Measurements from ENCODE around the gene PCDHB16.
"Not testable (repeated sequence)": the region's sequence is repeated elsewhere in the genome, so short reads cannot be mapped to it uniquely, and the experiment has no call there.

Gene PCDHB16

DNA sequence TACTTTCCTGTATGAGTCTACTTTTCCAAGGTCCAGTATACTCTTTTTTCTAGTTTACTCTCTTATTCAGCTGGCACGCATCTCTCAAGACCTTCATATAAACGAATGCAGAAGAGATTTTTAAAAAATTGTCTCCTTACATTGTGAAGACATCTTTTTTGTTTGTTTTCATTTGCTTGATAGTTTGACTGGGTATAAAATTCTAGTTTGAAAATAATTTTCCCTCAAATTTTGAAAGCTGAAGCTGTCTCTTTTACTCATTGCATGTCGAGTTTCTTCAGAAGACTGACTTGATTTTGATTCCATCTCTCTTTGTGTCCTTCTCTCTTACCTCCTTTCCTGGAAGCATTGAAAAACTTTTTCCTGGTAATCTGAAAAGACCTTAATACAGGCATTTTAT, 14.2 kb downstream of the PCDHB16 start:
- H3K36me3 ChIP-seq (replicated peaks; ENCODE audit: low read depth, low read length), result no peaks in the 10 kb centered on the region
- no peak overlapping the region for H2AFZ ChIP-seq (ENCODE audit: low read depth, low read length)
- H3K4me2 ChIP-seq (ENCODE audit: low read length), result no peak overlapping the region
- no peaks in the 10 kb centered on the region for H3K79me2 ChIP-seq (ENCODE audit: low read length)
- no peak overlapping the region for H3K27ac ChIP-seq (ENCODE audit: low read length)
- no peak overlapping the region for H3K4me3 ChIP-seq (ENCODE audit: low read length)
- no peaks in the 10 kb centered on the region for H3K4me1 ChIP-seq (ENCODE audit: low read length)
- H3K9ac ChIP-seq (ENCODE audit: low read length), result no peak overlapping the region
- no peaks in the 10 kb centered on the region for H3K27me3 ChIP-seq (ENCODE audit: low read depth, low read length)
- H3K9me3 ChIP-seq (ENCODE audit: insufficient read depth, low read length), result no peaks in the 10 kb centered on the region
- TF ChIP-seq EZH2phosphoT487 (IDR thresholded peaks at IDR 0.05; ENCODE audit: low read depth), result no peak
- TF ChIP-seq, protein P1, sequence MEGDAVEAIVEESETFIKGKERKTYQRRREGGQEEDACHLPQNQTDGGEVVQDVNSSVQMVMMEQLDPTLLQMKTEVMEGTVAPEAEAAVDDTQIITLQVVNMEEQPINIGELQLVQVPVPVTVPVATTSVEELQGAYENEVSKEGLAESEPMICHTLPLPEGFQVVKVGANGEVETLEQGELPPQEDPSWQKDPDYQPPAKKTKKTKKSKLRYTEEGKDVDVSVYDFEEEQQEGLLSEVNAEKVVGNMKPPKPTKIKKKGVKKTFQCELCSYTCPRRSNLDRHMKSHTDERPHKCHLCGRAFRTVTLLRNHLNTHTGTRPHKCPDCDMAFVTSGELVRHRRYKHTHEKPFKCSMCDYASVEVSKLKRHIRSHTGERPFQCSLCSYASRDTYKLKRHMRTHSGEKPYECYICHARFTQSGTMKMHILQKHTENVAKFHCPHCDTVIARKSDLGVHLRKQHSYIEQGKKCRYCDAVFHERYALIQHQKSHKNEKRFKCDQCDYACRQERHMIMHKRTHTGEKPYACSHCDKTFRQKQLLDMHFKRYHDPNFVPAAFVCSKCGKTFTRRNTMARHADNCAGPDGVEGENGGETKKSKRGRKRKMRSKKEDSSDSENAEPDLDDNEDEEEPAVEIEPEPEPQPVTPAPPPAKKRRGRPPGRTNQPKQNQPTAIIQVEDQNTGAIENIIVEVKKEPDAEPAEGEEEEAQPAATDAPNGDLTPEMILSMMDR (IDR thresholded peaks at IDR 0.05; ENCODE audit: low read depth, low read length), result no peak
- no peaks in the 10 kb centered on the region for H4K20me1 ChIP-seq (ENCODE audit: insufficient read depth, low read length)

DNA sequence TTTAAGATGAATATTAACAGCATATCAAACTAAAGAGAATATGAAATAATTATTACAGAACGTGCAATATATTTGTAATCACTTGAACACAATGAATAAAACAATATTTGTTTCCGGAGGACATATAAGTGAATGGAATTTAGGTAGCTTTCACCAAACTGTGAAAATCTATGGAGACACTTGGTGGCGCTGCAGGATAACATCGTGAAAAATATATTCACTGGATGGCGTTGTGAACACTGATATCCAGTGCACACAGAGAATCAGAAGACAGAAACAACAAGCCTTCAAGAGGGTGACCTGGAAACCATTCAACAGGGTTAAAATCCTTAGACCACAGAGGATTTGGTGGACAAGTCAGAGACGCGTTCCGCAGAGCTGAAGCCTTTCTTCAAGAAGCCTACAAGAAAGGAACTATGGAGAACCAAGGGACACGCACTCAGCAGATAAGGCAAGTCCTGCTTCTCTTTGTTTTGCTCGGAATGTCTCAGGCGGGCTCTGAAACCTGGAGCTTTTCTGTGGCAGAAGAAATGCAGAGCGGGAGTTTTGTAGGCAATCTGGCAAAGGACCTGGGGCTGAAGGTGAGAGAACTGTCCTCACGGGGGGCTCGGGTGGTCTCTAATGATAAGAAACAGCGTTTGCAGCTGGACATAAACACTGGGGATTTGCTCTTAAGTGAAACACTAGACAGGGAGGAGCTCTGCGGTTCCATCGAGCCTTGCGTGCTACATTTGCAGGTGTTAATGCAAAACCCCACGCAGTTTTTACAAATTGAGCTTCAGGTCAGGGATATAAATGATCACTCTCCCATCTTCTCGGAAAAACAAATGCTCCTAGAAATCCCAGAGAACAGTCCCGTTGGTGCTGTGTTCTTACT, 17.4 kb downstream of the PCDHB16 start, which contains the start of gene PCDHB11:
Gene PCDHB11 (plus strand): TSS at position 269 of the 877 bp plus-strand sequence. CDS start 148 bp downstream, at position 417.
- Histone ChIP-seq H3K9ac (ENCODE audit: low read length) (no peak within 1 kb of the TSS), H2AFZ (ENCODE audit: low read depth, low read length) (no peak within 1 kb of the TSS), H3K4me2 (ENCODE audit: low read length) (no peak within 1 kb of the TSS), H3K79me2 (ENCODE audit: low read length) (no peaks in the 10 kb centered on the region), H3K4me3 (ENCODE audit: low read length) (no peak within 1 kb of the TSS), H3K27ac (ENCODE audit: low read length) (no peak within 1 kb of the TSS), H3K36me3 (replicated peaks; ENCODE audit: low read depth, low read length) (no peaks in the 10 kb centered on the region), H3K9me3 (ENCODE audit: insufficient read depth, low read length) (no peaks in the 10 kb centered on the region), H3K4me1 (ENCODE audit: low read length) (no peaks in the 10 kb centered on the region), H3K27me3 (ENCODE audit: low read depth, low read length) (no peaks in the 10 kb centered on the region), H4K20me1 (ENCODE audit: insufficient read depth, low read length) (no peaks in the 10 kb centered on the region)
- TF ChIP-seq EZH2phosphoT487 (IDR thresholded peaks at IDR 0.05; ENCODE audit: low read depth), result no peak
- TF ChIP-seq, protein P1 (IDR thresholded peaks at IDR 0.05; ENCODE audit: low read depth, low read length), result peak; percentile 31

DNA sequence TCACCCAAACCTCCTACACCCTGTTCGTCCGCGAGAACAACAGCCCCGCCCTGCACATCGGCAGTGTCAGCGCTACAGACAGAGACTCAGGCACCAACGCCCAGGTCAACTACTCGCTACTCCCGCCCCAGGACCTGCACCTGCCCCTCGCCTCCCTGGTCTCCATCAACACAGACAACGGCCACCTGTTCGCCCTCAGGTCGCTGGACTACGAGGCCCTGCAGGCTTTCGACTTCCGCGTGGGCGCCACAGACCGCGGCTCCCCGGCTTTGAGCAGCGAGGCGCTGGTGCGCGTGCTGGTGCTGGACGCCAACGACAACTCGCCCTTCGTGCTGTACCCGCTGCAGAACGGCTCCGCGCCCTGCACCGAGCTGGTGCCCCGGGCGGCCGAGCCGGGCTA, 18.9 kb downstream of the PCDHB16 start:
- not testable (repeated sequence) for H3K27ac ChIP-seq (ENCODE audit: low read length); H3K27me3 ChIP-seq (ENCODE audit: low read depth, low read length); H3K9me3 ChIP-seq (ENCODE audit: insufficient read depth, low read length); H3K4me2 ChIP-seq (ENCODE audit: low read length); H3K9ac ChIP-seq (ENCODE audit: low read length); H3K79me2 ChIP-seq (ENCODE audit: low read length); H3K4me3 ChIP-seq (ENCODE audit: low read length); H3K4me1 ChIP-seq (ENCODE audit: low read length); H2AFZ ChIP-seq (ENCODE audit: low read depth, low read length); H3K36me3 ChIP-seq (replicated peaks; ENCODE audit: low read depth, low read length); H4K20me1 ChIP-seq (ENCODE audit: insufficient read depth, low read length)

DNA sequence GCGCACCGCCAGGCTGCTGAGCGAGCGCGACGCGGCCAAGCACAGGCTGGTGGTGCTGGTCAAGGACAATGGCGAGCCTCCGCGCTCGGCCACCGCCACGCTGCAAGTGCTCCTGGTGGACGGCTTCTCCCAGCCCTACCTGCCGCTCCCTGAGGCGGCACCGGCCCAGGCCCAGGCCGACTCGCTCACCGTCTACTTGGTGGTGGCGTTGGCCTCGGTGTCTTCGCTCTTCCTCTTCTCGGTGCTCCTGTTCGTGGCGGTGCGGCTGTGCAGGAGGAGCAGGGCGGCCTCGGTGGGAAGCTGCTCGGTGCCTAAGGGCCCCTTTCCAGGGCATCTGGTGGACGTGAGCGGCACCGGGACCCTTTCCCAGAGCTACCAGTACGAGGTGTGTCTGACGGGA, 19.5 kb downstream of the PCDHB16 start:
- not testable (repeated sequence) for H4K20me1 ChIP-seq (ENCODE audit: insufficient read depth, low read length); H3K9me3 ChIP-seq (ENCODE audit: insufficient read depth, low read length); H3K4me2 ChIP-seq (ENCODE audit: low read length); H3K36me3 ChIP-seq (replicated peaks; ENCODE audit: low read depth, low read length); H3K9ac ChIP-seq (ENCODE audit: low read length); H3K27me3 ChIP-seq (ENCODE audit: low read depth, low read length); H2AFZ ChIP-seq (ENCODE audit: low read depth, low read length); H3K4me1 ChIP-seq (ENCODE audit: low read length); H3K4me3 ChIP-seq (ENCODE audit: low read length); H3K79me2 ChIP-seq (ENCODE audit: low read length); H3K27ac ChIP-seq (ENCODE audit: low read length)

DNA sequence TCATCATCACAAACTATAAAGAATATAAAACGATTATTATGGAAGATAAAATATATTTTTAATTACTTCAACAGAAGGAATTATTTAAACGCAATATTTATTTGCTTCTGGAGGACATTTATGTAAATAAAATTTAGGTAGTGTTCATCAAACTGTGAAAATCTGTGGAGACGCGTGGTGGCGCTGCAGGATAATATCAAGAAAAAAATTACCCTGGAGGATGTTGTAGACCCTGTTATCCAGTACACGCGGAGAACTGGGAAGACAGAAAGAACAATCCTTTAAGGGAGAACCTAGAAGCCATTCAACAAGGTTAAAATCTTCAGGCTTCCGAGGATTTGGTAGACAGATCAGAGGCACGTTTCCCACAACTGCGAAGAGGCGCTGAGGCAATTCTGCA, 26.3 kb downstream of the PCDHB16 start, which contains the start of gene PCDHB12:
Gene PCDHB12 (plus strand): TSS at position 242 of the 400 bp plus-strand sequence. CDS start 189 bp downstream, outside the sequence.
- H3K9ac ChIP-seq (ENCODE audit: low read length), result no peak within 1 kb of the TSS
- H3K4me1 ChIP-seq (ENCODE audit: low read length), result no peaks in the 10 kb centered on the region
- H2AFZ ChIP-seq (ENCODE audit: low read depth, low read length), result no peak within 1 kb of the TSS
- H3K79me2 ChIP-seq (ENCODE audit: low read length), result no peaks in the 10 kb centered on the region
- H4K20me1 ChIP-seq (ENCODE audit: insufficient read depth, low read length), result no peaks in the 10 kb centered on the region
- no peaks in the 10 kb centered on the region for H3K9me3 ChIP-seq (ENCODE audit: insufficient read depth, low read length)
- H3K27ac ChIP-seq (ENCODE audit: low read length), result no peak within 1 kb of the TSS
- H3K36me3 ChIP-seq (replicated peaks; ENCODE audit: low read depth, low read length), result no peaks in the 10 kb centered on the region
- TF ChIP-seq, protein P1 (IDR thresholded peaks at IDR 0.05; ENCODE audit: low read depth, low read length), result no peak
- no peak for TF ChIP-seq EZH2phosphoT487 (IDR thresholded peaks at IDR 0.05; ENCODE audit: low read depth)
- no peaks in the 10 kb centered on the region for H3K27me3 ChIP-seq (ENCODE audit: low read depth, low read length)
- H3K4me2 ChIP-seq (ENCODE audit: low read length), result no peak within 1 kb of the TSS
- H3K4me3 ChIP-seq (ENCODE audit: low read length), result no peak within 1 kb of the TSS

DNA sequence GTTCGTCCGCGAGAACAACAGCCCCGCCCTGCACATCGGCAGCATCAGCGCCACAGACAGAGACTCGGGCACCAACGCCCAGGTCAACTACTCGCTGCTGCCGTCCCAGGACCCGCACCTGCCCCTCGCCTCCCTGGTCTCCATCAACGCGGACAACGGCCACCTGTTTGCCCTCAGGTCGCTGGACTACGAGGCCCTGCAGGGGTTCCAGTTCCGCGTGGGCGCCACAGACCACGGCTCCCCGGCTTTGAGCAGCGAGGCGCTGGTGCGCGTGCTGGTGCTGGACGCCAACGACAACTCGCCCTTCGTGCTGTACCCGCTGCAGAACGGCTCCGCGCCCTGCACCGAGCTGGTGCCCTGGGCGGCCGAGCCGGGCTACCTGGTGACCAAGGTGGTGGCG, 28.1 kb downstream of the PCDHB16 start:
- not testable (repeated sequence) for H3K4me1 ChIP-seq (ENCODE audit: low read length); H3K36me3 ChIP-seq (replicated peaks; ENCODE audit: low read depth, low read length); H3K27me3 ChIP-seq (ENCODE audit: low read depth, low read length); H3K4me2 ChIP-seq (ENCODE audit: low read length); H3K79me2 ChIP-seq (ENCODE audit: low read length); H2AFZ ChIP-seq (ENCODE audit: low read depth, low read length); H3K4me3 ChIP-seq (ENCODE audit: low read length); H4K20me1 ChIP-seq (ENCODE audit: insufficient read depth, low read length); H3K9ac ChIP-seq (ENCODE audit: low read length); H3K27ac ChIP-seq (ENCODE audit: low read length); H3K9me3 ChIP-seq (ENCODE audit: insufficient read depth, low read length)

DNA sequence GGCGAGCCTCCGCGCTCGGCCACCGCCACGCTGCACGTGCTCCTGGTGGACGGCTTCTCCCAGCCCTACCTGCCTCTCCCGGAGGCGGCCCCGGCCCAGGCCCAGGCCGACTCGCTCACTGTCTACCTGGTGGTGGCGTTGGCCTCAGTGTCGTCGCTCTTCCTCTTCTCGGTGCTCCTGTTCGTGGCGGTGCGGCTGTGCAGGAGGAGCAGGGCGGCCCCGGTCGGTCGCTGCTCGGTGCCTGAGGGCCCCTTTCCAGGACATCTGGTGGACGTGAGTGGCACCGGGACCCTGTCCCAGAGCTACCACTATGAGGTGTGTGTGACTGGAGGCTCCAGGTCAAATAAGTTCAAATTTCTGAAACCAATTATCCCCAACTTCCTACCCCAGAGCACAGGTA, 28.7 kb downstream of the PCDHB16 start:
- H3K9me3 ChIP-seq (ENCODE audit: insufficient read depth, low read length); H2AFZ ChIP-seq (ENCODE audit: low read depth, low read length); H3K79me2 ChIP-seq (ENCODE audit: low read length); H3K27me3 ChIP-seq (ENCODE audit: low read depth, low read length); H3K36me3 ChIP-seq (replicated peaks; ENCODE audit: low read depth, low read length); H3K27ac ChIP-seq (ENCODE audit: low read length); H3K4me2 ChIP-seq (ENCODE audit: low read length); H3K4me3 ChIP-seq (ENCODE audit: low read length); H4K20me1 ChIP-seq (ENCODE audit: insufficient read depth, low read length); H3K4me1 ChIP-seq (ENCODE audit: low read length); H3K9ac ChIP-seq (ENCODE audit: low read length): not testable (repeated sequence)

Data from OCI-LY3 (cell line).